Measurements from ENCODE around the gene THSD8.

- TF ChIP-seq ZBTB20 (tag by site-specific recombination; IDR thresholded peaks at IDR 0.05), result no peak
- no peak for TF ChIP-seq REST (tag by site-specific recombination; IDR thresholded peaks at IDR 0.05)
- no peak for TF ChIP-seq ZNF580 (tag by site-specific recombination; IDR thresholded peaks at IDR 0.05)
- TF ChIP-seq CTCF (tag by site-specific recombination; IDR thresholded peaks at IDR 0.05), result no peak
- TF ChIP-seq ZNF629 (tag by site-specific recombination; IDR thresholded peaks at IDR 0.05), result 0 out of 2 replicates have a peak, but pooled peaks have one; percentile 11
- TF ChIP-seq ZBTB26 (tag by site-specific recombination; optimal IDR thresholded peaks at IDR 0.05), result no peak
- TF ChIP-seq ZBTB7A (tag by site-specific recombination; IDR thresholded peaks at IDR 0.05; ENCODE audit: low read depth), result no peak
- TF ChIP-seq ZBTB1 (tag by site-specific recombination; IDR thresholded peaks at IDR 0.05), result no peak
- no peak for TF ChIP-seq ZNF324 (tag by site-specific recombination; IDR thresholded peaks at IDR 0.05)
- no peak for TF ChIP-seq ZNF449 (tag by site-specific recombination; IDR thresholded peaks at IDR 0.05)
Observed at GRCh38 chr19:12837225-12837624, 35.4 kb downstream of the THSD8 start.
